ENCODE results near the gene NEK8.
"Not testable (repeated sequence)": the region's sequence is repeated elsewhere in the genome, so short reads cannot be mapped to it uniquely, and the experiment has no call there.

The NEK8 gene

GRCh38 chr17:28765038-28765437 lies 36.5 kb downstream of the NEK8 start:
- DNase-seq = no peak

GRCh38 chr17:28773736-28774135 lies 45.1 kb downstream of the NEK8 start:
- DNase-seq = no peak

GRCh38 chr17:28774206-28774605 lies 45.6 kb downstream of the NEK8 start:
- DNase-seq = no peak

GRCh38 chr17:28777178-28777577 lies 48.6 kb downstream of the NEK8 start:
- DNase-seq = no peak

GRCh38 chr17:28779601-28780000 lies 51.0 kb downstream of the NEK8 start:
- DNase-seq = not testable (repeated sequence)

- DNase-seq = no peak
Observed at GRCh38 chr17:28783161-28783560, 54.6 kb downstream of the NEK8 start.

- DNase-seq = no peak
Observed at GRCh38 chr17:28788100-28788499, 59.5 kb downstream of the NEK8 start.
